GM12878 (cell line): ENCODE results near the gene CLDN5. TPM values are rescaled to one million over a fixed set of nuclear protein-coding genes. Genes with fewer than 3 reads are reported as not detected.

Experiments
- ATAC-seq: fragments of 200-7000 bp; cut with Tn5 transposase; 3 replicates; pipeline ENCODE4 v1.9.1; 2020; ENCODE audit warnings: mild to moderate bottlenecking, moderate library complexity
- BruUV-seq: library from RNA; stranded (reverse); fragments of 400-500 nt; replicated peaks from 2 replicates; lab custom pipeline; 2021; lab: Mats Ljungman, UMichigan
- CTCF ChIA-PET: fragments of 300-600 bp; sonication (Branson Sonifier 250); formaldehyde crosslinking; extraction: SDS; loops from one replicate; lab custom pipeline; 2021; ENCODE audit warnings: inconsistent platforms; lab: Yijun Ruan, JAX
- POLR2A ChIA-PET: fragments of 350-600 bp; formaldehyde crosslinking; extraction: SDS; loops from one replicate; lab custom pipeline; 2021; ENCODE audit warnings: inconsistent platforms; lab: Charles Lee
- RAD21 ChIA-PET: fragments of 300-600 bp; sonication (Branson Sonifier 250); formaldehyde crosslinking; loops from one replicate; lab custom pipeline; 2023; ENCODE audit warnings: antibody characterized with exemption; ENCODE audit not compliant: unreplicated experiment; lab: Charles Lee
- SMC1A ChIA-PET: fragments of 300-600 bp; sonication (Branson Sonifier 250); formaldehyde crosslinking; loops from one replicate; lab custom pipeline; 2023; ENCODE audit not compliant: unreplicated experiment, uncharacterized antibody; lab: Charles Lee
- DNase-seq: peaks from one replicate; pipeline ENCODE4 v3.0.0-alpha.2; 2011; ENCODE audit warnings: low read depth, low spot score
- FAIRE-seq: peaks from 3 replicates; lab custom pipeline; 2011; peaks lifted over from hg19 to GRCh38; lab: Jason Lieb, UNC
- H2AFZ ChIP-seq: 2 replicates; pipeline ENCODE4 v1.6.0; 2011; ENCODE audit warnings: low read depth, low read length, control low read depth; ENCODE audit not compliant: control insufficient read depth
- H3K27ac ChIP-seq: 2 replicates; pipeline ENCODE4 v1.5.1; 2011; ENCODE audit warnings: control low read depth; ENCODE audit not compliant: control insufficient read depth, insufficient read depth
- H3K27me3 ChIP-seq, 2 experiments: replicated peaks in 1 of 2; 2 replicates each; pipeline versions ENCODE4 v1.6.0 to v1.6.1; 2011; ENCODE audit warnings: low read length in 1 of 2; ENCODE audit not compliant: control insufficient read depth in 2 of 2, insufficient read depth in 2 of 2
- H3K36me3 ChIP-seq, 2 experiments: 2 replicates each; pipeline ENCODE4 v1.5.1; 2011; ENCODE audit warnings: low read length in 1 of 2; ENCODE audit not compliant: control insufficient read depth in 2 of 2, insufficient read depth in 2 of 2
- H3K4me1 ChIP-seq: 2 replicates; pipeline ENCODE4 v1.6.1; 2011; ENCODE audit warnings: mild to moderate bottlenecking, low read length, moderate library complexity, mixed read lengths; ENCODE audit not compliant: control insufficient read depth, insufficient read depth
- H3K4me2 ChIP-seq: 2 replicates; pipeline ENCODE4 v1.6.0; 2011; ENCODE audit warnings: control low read depth; ENCODE audit not compliant: control insufficient read depth, insufficient read depth
- H3K4me3 ChIP-seq: fragments of 200-600 bp; sonication (generic); 2 replicates; pipeline ENCODE4 v1.5.1; 2016
- H3K79me2 ChIP-seq: 2 replicates; pipeline ENCODE4 v1.6.0; 2011; ENCODE audit warnings: low read length; ENCODE audit not compliant: control insufficient read depth, insufficient read depth
- H3K9ac ChIP-seq: 2 replicates; pipeline ENCODE4 v1.8.0; 2011; ENCODE audit warnings: low read length, control low read depth, mixed read lengths; ENCODE audit not compliant: control insufficient read depth, insufficient read depth
- H3K9me3 ChIP-seq: replicated peaks from 3 replicates; pipeline ENCODE4 v1.5.1; 2011; ENCODE audit warnings: mild to moderate bottlenecking, low read length; ENCODE audit not compliant: control insufficient read depth, insufficient read depth
- H4K20me1 ChIP-seq: 2 replicates; pipeline ENCODE4 v1.6.0; 2011; ENCODE audit not compliant: control insufficient read depth, insufficient read depth
- CHD1 ChIP-seq: IDR thresholded peaks from 2 replicates; pipeline ENCODE4 v1.6.1; 2012; ENCODE audit warnings: low read depth, low read length, improper control_type of control experiment
- CHD2 ChIP-seq: IDR thresholded peaks from 2 replicates; pipeline ENCODE4 v1.6.1; 2011; ENCODE audit warnings: low read depth, low read length, improper control_type of control experiment, borderline replicate concordance
- CREB1 ChIP-seq: IDR thresholded peaks from 2 replicates; pipeline ENCODE4 v1.6.1; 2012; ENCODE audit warnings: low read depth, mild to moderate bottlenecking, inconsistent platforms
- CREM ChIP-seq: IDR thresholded peaks from 2 replicates; pipeline ENCODE4 v1.6.1; 2014; ENCODE audit warnings: antibody characterized with exemption, low read depth
- FOS ChIP-seq: IDR thresholded peaks from 3 replicates; pipeline ENCODE4 v1.6.1; 2011; ENCODE audit warnings: borderline replicate concordance; ENCODE audit not compliant: insufficient read length; ENCODE audit errors: extremely low read depth
- POLR2A ChIP-seq: IDR thresholded peaks from 2 replicates; pipeline ENCODE4 v1.6.1; 2011; ENCODE audit warnings: low read depth, mild to moderate bottlenecking, low read length
- POLR2AphosphoS2 ChIP-seq: IDR thresholded peaks from 2 replicates; pipeline ENCODE4 v1.6.1; 2011; ENCODE audit warnings: low read depth, mild to moderate bottlenecking, low read length, improper control_type of control experiment, moderate library complexity
- SPI1 ChIP-seq: IDR thresholded peaks from 2 replicates; pipeline ENCODE4 v1.6.1; 2011; ENCODE audit warnings: low read depth, mild to moderate bottlenecking, low read length, moderate library complexity, borderline replicate concordance; ENCODE audit not compliant: insufficient read depth
- whole genome bisulfite sequencing: methylation state at CpG from one replicate; pipeline ENCODE4 v1.1.6; 2016; ENCODE audit warnings: low lambda C conversion rate; ENCODE audit not compliant: insufficient replicate concordance, insufficient coverage; ENCODE audit errors: missing lambda C conversion rate; 5-methylcytosine and 5-hydroxymethylcytosine counted together
- in situ Hi-C: fragments of 300-500 bp; cut with MboI; formaldehyde crosslinking; loops from 9 replicates; pipeline ENCODE4 v1.14.3; 2018; ENCODE audit warnings: mixed read lengths
- intact Hi-C: fragments of 100-400 bp; cut with micrococcal nuclease; formaldehyde crosslinking; loops from one replicate; pipeline ENCODE4 v1.14.2; 2022; ENCODE audit not compliant: unreplicated experiment
- polyA plus RNA-seq, 11 experiments: library from polyadenylated mRNA; depleted of rRNA in 4 of 11; unstranded in 6 of 11; stranded (reverse) in 5 of 11; fragments of >200 nt; fragmentation: Nextera tagmentation in 4 of 11; fragmentation: Illumina TruSeq in 1 of 11; extraction: Ambion mirVana in 4 of 11; extraction: Trizol in 1 of 11; gene quantifications; 1 replicate in 1 of 11; 2 replicates in 10 of 11; pipeline versions ENCODE4 v1.2.1 to v1.2.3, GENCODE V29; 2011 to 2016; ENCODE audit warnings: inconsistent platforms in 2 of 11, missing spikeins in 2 of 11, low read depth in 1 of 11
- total RNA-seq, 4 experiments: library from RNA; depleted of rRNA in 3 of 4; stranded (reverse); fragments of >200 nt in 3 of 4; fragmentation: Illumina TruSeq in 1 of 4; extraction: Trizol in 1 of 4; gene quantifications; 2 replicates each; pipeline versions ENCODE4 v1.2.1 to v1.2.3, GENCODE V29; 2013 to 2021

The CLDN5 gene
- total and polyA plus RNA-seq, 10 of the 15 experiments (the other 5 are each of a cell fraction or from before 2014, with no cell fraction given), result 0.15 TPM; not detected in 9

- Histone ChIP-seq H2AFZ (no peak overlapping the region), H4K20me1 (no peaks in the 10 kb centered on the region), H3K36me3 (peaks cover 11 to 12% of the 10 kb centered on the region in 2 experiments; a peak in 3 of 4 replicates), H3K27me3 (no peaks in the 10 kb centered on the region), H3K79me2 (no peaks in the 10 kb centered on the region), H3K4me3 (no peak overlapping the region), H3K4me1 (no peaks in the 10 kb centered on the region), H3K9me3 (no peaks in the 10 kb centered on the region), H3K27ac (no peak overlapping the region), H3K9ac (no peak overlapping the region), H3K4me2 (no peak overlapping the region)
- DNase-seq (no peak), ATAC-seq (no peak), FAIRE-seq (no peak)
- TF ChIP-seq FOS (no peak), POLR2A (0 out of 2 replicates have a peak, but pooled peaks have one; percentile 16)
- no TSS peak for BruUV-seq
- in situ Hi-C loops, result no loop called here
- CTCF ChIA-PET, result no interaction called here
- POLR2A ChIA-PET, result no interaction called here
- intact Hi-C loops, result no loop called here
- SMC1A ChIA-PET, result no interaction called here
- 100% methylated on average over 5 of the region's 5 CpGs for WGBS
- RAD21 ChIA-PET, result no interaction called here
Observed at GRCh38 chr22:19505735-19506126, 18.5 kb downstream of the CLDN5 start.

- POLR2A ChIA-PET, result no interaction called here
- ATAC-seq (no peak), FAIRE-seq (no peak)
- SMC1A ChIA-PET, result no interaction called here
- Histone ChIP-seq H3K4me2 (no peak overlapping the region), H3K4me3 (no peak overlapping the region), H3K36me3 (peaks cover 9 to 11% of the 10 kb centered on the region in 2 experiments; a peak in 3 of 4 replicates), H3K9ac (no peak overlapping the region), H3K27ac (no peak overlapping the region), H3K79me2 (no peaks in the 10 kb centered on the region), H3K27me3 (no peaks in the 10 kb centered on the region)
- in situ Hi-C loops (no loop called here), intact Hi-C loops (no loop called here)
- CTCF ChIA-PET, result no interaction called here
- RAD21 ChIA-PET, result no interaction called here
- BruUV-seq, result no TSS peak
- no peak for TF ChIP-seq POLR2AphosphoS2
- TF ChIP-seq CREM, result no peak
- no peak for TF ChIP-seq SPI1
- TF ChIP-seq CHD2, result no peak
- TF ChIP-seq CHD1, result no peak
- TF ChIP-seq CREB1, result no peak
- TF ChIP-seq, all 136 proteins: peak for 0
- H4K20me1 ChIP-seq, result no peaks in the 10 kb centered on the region
- H3K9me3 ChIP-seq, result no peaks in the 10 kb centered on the region
- no peak for DNase-seq
- no peaks in the 10 kb centered on the region for H3K4me1 ChIP-seq
- no peak overlapping the region for H2AFZ ChIP-seq
- WGBS, result 89% methylated on average over 18 of the region's 18 CpGs
Observed at GRCh38 chr22:19504900-19505734, 19.1 kb downstream of the CLDN5 start.
